Right ventricle myocardium superior (tissue), 1 donor: Measurements from ENCODE around the gene FBXW7. TPM values are rescaled to one million over a fixed set of nuclear protein-coding genes. Genes with fewer than 3 reads are reported as not detected.

Source experiments
- ATAC-seq: fragments of 200-7000 bp; cut with Tn5 transposase; one replicate; pipeline ENCODE4 v1.9.1; 2020; ENCODE audit warnings: mild to moderate bottlenecking; ENCODE audit not compliant: poor library complexity
- DNase-seq: peaks from one replicate; pipeline ENCODE4 v3.0.0-alpha.2; 2020
- intact Hi-C: fragments of 100-400 bp; cut with DNase I; formaldehyde crosslinking; loops from one replicate; pipeline ENCODE4 v1.11.2; 2022
- total RNA-seq: library from RNA; stranded (reverse); fragmentation: NEBNext Ultra II Directional; extraction: Animal tissue kit (Norgen Biotek cat#: 25700); gene quantifications from one replicate; pipeline ENCODE4 v1.2.1, GENCODE V29; 2021
- donor health status: DM: no; HTN: yes; CAD: no; lungs with severe emphysema.

FBXW7 gene
- total RNA-seq, 1 donor from 2014 or later = 49.6 TPM

DNA sequence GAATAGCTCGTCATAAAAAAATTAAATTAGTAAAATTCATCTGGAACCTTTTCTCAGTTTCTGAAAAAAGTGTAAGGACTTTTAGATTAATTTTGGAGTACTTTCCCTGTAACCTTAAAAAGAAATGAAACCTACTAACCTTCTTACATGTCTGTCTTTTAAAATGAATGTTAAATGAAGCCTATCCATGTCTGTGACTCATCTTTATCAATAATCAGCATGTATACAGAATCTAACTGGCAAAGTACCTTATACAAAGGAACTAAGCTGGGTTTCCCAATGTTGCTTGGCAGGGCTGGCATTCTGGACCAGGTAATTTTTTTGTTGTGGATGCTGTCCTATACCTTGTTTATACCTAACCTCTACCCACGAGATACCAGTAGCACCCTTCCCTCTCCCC is 13.6 kb downstream of the FBXW7 start:
- intact Hi-C loops = no loop called here
- no peak for DNase-seq
- ATAC-seq = no peak

DNA sequence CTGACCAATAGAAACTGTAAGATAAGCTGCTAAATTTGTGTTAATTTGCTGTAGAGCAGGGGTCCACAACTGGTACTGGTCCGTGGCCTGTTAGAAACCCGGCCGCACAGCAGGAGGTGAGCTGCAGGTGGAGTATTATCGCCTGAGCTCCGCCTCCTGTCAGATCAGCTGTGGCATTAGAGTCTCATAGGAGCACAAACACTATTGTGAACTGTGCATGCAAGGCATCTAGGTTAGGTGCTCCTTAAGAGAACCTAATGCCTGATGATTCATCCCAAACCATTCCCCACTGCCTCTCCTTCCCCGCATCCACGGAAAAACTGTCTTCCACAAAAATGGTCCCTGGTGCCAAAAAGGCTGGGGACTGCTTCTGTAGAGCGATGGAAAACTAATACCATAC is 19.7 kb downstream of the FBXW7 start:
- intact Hi-C loops = no loop called here
- no peak for DNase-seq
- ATAC-seq = no peak

DNA sequence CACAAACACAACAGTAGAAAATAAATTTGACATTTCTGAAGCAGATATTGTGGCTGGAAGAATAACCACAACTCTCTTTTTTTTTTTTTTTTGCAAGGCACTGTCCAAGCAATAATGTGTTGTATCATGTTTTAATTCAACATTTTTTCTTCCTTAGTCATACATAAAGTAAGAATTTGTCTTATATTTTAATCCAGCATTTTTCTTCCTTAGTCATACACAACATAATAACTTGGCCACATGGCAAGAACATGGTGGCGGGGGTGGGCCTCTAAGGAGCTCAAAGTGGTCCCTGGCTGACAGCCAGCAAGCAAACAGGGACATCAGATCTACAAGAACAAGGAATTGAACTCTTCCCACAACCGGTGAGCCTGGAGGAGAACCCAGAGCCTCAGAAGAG is 20.2 kb downstream of the FBXW7 start:
- DNase-seq (no peak), ATAC-seq (no peak)
- intact Hi-C loops = no loop called here

DNA sequence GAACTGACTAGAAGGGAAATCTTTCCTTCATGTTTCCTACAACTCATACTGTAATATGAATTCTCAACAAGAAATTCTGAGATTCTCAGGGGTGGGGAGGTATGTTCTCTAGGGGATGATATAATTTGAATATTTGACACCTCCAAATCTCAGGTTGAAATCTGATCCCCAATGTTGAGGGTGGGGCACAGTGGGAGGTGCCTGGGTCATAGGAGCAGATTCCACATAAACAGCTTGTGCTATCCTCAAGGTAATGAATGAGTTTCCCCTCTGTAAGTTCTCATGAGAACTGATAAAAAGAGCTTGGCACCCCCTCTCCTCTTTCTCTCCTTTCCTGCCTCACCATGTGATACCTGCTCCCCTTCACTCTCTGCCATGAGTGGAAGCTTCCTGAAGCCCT is 21.5 kb downstream of the FBXW7 start:
- no peak for DNase-seq
- intact Hi-C loops = no loop called here
- no peak for ATAC-seq

DNA sequence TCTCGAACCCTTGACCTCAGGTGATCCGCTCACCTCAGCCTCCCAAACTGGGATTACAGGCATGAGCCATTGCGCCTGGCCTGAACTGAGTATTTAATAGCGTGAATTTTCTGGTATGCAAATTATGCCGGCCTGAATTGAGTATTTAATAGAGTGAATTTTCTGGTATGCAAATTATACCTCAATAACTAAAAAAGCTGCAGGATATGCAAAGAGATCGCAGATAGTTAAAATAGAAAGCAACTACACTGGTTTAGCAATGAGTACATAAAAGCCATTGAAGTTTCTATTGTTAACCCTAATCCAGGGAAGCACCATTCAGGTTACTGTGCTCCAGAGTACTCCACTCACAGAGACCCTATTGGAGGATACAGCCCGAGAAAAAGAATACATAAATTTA is 22.8 kb downstream of the FBXW7 start:
- DNase-seq = no peak
- intact Hi-C loops = no loop called here

DNA sequence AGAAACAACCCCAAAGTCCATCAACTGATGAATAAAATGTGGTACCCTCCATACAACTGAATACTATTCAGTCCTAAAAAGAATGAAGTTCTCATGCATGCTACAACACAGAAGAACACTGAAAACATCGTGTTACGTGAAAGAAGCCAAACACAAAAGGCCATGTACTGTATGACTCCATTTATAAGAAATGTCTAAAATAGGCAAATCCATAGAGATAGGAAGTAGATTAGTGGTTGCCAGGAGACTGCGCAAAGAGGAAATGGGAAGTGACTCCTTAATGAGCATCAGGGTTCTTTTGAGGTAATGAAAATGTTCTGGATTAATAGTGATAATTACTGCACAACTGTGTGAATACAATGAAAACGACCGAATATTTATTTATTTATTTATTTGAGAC is 23.4 kb downstream of the FBXW7 start:
- ATAC-seq = no peak
- intact Hi-C loops = no loop called here
- DNase-seq = no peak

More for the DNA sequence above, 22.8 kb downstream of the FBXW7 start:
- no peak for ATAC-seq

DNA sequence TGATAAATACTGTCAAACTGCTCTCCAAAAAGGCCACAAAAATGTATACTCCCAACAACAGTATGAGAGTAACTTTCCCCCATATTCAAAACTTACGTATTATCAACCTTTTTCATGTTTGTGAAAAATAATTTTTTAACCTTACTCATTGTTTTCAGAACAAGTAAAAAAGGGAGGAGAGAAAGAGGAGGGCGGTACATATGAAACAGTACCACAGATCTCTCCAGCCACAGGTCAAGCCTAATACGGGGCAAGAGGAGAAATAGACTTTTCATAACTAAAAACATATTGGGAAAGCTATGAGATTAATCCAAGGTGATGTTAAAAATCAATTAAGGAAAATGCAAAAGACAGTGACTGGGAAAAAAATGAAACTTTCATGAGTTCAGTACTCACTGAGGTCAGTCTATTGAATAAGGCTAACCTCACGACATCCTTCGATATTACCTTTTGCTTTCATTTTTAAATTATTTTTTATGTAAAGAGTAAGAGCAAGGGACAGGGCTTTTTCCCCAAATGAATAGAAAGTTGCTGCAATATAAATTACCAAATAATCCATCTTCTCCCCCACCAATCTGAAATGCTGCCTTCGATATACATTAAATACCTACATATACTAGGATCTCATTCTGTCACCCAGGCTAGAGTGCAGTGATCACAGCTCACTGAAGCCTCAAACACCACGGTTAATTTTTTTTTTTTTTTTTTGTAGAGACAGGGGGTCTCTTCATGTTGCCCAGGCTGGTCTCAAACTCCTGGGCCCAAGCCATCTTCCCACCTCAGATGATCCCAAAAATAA is 25.3 kb downstream of the FBXW7 start:
- no peak for ATAC-seq
- intact Hi-C loops = no loop called here
- no peak for DNase-seq

DNA sequence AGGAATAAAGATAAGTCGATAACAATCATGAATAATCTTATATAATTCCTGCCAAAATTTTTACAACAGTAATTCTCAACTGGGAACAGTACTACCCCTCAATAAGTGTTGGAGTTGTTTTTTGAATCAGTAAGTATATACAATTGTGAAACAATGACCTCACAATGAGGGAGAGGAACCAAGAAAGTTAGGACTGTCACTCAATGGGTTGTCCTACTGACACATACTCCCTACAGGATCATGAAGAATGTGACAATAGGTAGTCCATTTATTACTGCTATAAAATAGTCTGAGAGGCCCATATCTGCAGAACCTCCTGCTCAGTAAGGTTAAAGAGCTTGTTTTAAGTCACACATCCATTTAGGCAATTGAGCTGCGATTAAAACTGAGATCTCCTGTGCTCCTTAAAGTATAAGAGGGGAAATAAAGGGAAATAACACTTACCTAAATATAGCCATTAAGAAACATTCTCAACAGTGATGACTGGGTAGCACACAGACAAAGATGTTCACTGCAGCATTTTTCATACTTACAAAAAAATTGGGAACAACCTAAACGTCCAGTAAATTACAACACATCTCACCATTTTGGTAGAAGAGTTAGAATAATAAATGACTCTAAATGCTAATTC is 26.2 kb downstream of the FBXW7 start:
- no peak for ATAC-seq
- no peak for DNase-seq
- intact Hi-C loops = no loop called here

DNA sequence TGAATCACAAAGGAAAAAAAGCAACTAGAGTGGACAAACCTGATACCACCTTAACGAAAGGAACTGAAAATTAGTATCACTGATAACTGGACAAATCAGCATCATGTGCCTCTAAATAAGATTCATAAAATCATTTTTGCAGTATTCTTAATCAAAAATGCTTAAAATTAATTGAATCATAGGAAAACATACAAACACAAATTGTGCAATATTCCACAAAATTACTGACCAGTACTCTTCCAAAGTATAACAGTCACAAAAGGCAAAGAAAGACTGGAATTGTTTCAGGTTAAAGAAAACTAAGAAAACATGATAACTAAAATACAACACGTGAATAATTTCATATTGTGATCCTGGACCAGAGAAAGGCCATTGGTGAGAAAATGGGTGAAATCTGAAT is 27.1 kb downstream of the FBXW7 start:
- ATAC-seq (no peak), DNase-seq (no peak)
- intact Hi-C loops = no loop called here

DNA sequence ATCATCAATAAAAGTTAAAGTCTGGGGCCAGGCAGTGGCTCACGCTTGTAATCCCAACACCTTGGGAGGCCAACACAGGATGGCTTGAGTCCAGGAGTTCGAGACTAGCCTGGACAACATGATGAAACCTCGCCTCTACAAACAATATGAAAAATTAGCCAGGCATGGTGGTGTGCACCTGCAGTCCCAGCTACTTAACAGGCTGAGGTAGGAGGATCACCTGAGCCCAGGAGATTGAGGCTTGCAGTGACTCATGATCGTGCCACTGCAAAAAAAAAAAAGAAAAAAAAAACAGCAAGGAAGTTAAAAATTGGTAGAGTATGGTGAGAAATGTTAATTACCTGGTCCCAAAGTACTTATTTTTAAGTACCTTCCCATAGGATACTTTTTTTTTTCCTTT is 27.5 kb downstream of the FBXW7 start:
- no peak for DNase-seq
- intact Hi-C loops = no loop called here
- no peak for ATAC-seq

DNA sequence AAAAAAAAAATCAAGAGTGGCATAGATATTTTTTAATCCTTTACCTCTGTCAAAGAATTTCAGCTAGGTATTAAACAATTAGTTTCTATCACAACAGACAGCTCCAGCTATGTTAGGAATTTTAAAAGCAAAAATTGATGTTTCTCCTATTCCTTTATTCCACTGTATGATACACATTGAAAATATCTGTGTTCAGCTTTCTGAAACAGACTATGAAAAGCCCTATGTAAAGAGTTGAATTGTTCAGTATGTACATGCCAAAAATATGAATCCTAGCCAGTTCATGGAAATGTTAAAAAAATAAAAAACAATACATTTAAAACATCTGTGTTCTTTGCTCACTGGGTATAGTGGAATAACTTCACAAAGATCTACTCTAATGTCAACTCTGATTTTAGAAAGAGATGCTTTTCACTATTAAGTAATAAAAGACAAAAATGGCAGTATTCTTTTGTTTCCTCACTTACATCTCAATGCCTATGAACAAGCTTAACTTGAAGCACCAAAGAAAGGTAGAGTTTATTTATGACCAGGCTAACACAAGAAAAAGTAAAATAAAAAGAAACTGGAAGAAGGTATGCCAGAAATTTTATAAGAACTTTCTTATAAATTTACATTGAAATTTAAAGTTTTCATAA is 32.1 kb downstream of the FBXW7 start:
- ATAC-seq = no peak
- intact Hi-C loops = loop anchor here (5.0 kb wide), 2 partner anchors 134 to 234 kb away; no protein-coding TSS in a partner anchor

DNA sequence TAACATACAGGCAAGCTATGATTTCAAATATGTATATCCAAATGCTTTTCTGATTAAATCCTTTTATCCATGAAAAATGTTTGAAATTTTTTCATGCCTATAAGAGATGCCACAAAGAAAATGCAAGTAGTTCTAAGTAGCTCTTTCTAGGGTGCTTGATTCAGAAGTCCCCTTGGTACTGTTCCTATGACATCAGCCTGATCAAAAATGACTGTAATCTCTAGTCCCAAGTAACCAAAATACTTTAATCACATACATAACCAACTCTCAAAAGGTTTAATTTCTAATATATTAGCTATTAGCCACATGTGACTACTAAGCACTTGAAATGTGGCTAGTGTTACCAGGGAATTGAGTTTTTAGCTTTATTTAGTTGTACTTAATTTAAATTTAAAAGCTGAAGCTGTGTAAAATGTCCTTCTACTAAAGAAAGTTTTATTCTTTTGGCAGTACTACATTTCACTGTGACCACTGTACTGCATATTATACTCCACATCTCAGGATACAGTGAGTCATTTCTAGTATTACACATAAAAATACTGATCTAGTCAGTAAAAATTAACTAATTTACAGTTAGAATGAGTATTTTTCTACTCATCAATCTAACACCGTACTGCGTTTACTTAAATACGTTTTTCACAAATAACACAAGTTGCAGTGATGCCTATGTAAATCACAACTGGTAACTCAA is 33.9 kb downstream of the FBXW7 start:
- ATAC-seq (no peak), DNase-seq (no peak)
- intact Hi-C loops = loop anchor here (5.0 kb wide), 2 partner anchors 135 to 235 kb away; no protein-coding TSS in a partner anchor

More for the DNA sequence above, 32.1 kb downstream of the FBXW7 start:
- no peak for DNase-seq

DNA sequence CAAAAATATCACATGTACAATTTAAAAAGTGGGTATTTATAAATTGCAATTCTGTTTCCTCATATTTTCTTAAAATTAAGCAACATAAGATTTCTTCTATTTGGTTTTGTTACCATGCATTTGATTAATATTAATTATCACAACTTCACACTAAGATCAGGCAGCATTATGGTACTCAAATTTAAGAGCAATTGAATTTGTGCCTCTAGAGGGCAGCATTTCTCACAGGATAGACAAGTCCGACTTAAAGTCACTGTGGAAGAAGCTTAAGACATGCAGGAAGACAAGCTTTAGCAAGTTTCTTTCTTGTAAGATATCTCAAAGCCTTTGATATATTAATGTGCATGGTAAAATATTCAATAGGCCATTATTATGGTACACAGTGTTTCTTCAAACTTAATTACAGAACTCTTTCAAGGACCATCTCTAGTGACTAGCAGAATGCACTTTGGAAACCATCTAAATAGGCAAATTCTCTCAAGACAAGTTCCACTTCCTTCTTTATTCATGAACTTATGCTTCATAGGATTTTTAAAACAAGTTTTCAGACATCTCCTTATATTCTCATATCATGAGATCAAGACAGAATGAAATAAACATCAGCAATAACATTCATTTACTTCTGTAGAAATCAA is 35.0 kb downstream of the FBXW7 start:
- intact Hi-C loops = loop anchor here (5.0 kb wide), 2 partner anchors 136 to 236 kb away; no protein-coding TSS in a partner anchor
- peak; percentile 85 for ATAC-seq
- no peak for DNase-seq

DNA sequence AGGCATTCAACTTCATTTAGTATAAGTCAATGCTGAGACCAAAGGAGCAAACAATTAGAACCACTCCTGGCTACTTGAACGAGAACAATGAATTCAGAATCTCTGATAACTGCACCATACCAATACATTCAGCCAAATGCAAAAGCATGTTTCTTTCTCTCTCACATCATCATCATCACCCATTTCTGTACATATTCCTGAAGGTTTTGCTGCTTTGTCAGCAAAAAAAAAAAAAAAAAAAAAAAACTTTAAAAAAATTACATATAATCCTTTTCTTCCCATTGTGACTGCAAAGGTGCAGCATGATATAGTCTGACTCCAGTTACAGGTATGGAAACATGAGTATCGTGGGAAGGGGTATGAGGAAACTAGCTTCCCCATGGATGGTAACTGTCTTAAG is 35.6 kb downstream of the FBXW7 start:
- intact Hi-C loops = loop anchor here (5.0 kb wide), 2 partner anchors 137 to 237 kb away; no protein-coding TSS in a partner anchor
- DNase-seq = no peak
- no peak for ATAC-seq

DNA sequence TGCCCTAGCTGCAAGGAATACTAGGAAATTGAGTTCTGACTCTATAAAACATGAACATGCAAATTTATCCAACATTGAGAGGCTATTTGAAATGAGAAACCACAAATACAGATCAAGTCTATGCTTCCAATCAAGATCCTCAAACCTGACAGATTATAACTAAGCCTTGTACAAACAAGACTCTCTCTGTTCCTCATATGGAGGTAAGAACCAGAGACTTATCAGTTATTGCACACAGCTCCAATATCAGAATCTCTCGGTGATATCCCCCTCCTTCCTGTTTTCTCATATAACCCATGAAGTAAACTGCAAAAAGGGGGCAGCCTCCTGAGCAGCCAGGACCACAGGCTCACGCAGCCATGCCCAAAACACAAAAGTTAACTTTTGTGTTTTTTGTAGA is 36.5 kb downstream of the FBXW7 start:
- DNase-seq = no peak
- intact Hi-C loops = no loop called here
- ATAC-seq = no peak

DNA sequence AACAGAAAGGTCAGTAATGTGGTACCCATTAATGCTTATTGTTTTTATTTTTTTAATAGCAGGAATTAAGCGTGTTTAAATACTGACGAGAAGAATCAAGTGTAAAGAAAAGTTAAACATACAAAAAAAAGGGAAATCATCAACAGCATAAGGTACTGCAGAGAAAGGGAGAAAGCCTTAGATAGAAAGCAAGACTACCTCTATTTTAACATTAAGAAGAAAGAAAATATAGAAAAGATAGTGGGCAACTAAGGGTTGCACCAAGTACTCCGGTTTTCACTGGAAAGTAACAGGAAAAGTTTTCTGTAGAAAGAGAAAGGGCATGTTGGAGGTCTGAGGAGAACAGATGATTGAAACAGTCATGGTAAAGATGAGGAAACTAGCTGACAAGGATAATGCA is 41.9 kb downstream of the FBXW7 start:
- no peak for ATAC-seq
- DNase-seq = no peak
- intact Hi-C loops = no loop called here

DNA sequence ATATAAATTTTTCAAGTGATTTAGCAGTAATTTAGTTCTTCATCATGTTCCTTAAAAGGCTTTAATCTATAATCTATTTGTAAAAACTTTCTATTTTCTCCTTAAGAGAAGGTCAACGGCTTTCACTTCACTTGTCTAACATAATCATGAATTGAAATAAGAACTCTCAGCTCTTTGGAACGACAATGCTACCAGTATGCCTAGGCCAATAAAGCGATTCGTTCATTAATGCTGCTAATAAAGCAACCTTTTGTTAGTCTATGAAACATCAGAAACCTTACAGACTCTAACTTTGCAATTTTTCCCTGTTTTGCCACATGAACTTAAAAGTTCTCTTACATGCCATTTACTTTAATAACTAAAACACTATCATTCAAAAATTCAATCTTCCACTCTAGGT is 47.6 kb downstream of the FBXW7 start:
- DNase-seq (no peak), ATAC-seq (no peak)
- intact Hi-C loops = no loop called here

DNA sequence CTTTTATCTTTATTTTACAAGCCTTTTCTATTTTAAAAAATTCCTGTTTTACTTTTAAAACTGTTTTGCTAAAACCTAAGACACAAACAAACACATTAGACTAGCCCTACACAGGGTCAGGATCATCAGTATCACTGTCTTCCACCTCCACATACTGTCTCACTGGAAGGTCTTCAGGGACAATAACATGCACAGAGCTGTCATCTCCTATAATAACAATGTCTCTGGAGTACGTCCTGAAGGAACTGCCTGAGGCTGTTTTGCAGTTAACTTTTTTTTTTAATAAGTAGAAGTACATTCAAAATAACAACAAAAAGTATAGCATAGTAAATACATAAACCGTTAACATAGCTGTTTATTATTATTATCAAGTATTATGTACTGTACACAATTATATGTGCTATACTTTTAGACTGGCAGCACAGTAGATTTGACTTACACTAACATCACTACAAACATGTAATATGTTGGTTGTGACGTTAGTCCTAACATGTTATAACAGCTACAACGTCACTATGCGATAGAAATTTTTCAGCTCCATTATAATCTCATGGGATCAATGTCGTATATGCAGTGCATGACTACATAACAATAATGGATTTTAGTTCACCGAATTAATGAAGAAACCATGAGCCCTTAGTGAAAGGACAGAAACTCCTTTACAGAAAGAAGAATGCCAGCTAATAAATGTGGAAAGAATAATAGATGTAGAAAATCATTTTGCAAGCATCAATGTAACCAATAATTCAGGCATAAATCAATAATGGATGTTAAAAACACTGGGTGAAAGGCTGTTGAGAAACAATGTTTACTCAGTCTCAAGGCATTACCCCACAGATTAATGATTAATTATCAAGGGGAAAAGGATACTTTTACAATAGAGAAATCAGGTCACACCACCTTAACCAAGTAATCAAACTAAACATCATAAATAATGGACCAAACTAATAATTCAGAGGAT is 49.2 kb downstream of the FBXW7 start:
- intact Hi-C loops = no loop called here
- DNase-seq (no peak), ATAC-seq (no peak)
